ENCODE measurements around the gene PRSS57.
"Not testable (repeated sequence)": the region's sequence is repeated elsewhere in the genome, so short reads cannot be mapped to it uniquely, and the experiment has no call there.

PRSS57 gene

GRCh38 chr19:695352-695949 lies at the start of gene PRSS57:
TSS of gene PRSS57 (minus strand) at chr19:695452. CDS start at chr19:695430, 22 bp downstream.
- no peak for DNase-seq (ENCODE audit: low read depth)

- DNase-seq (ENCODE audit: low read depth), result no peak
These were observed 48.0 kb upstream of the PRSS57 start for GRCh38 chr19:743168-743687.

- no peak for DNase-seq (ENCODE audit: low read depth)
These were observed 47.4 kb upstream of the PRSS57 start for GRCh38 chr19:742540-743075.

- no peak for DNase-seq (ENCODE audit: low read depth)
These were observed 46.4 kb upstream of the PRSS57 start for GRCh38 chr19:741506-742131.

- DNase-seq (ENCODE audit: low read depth), result not testable (repeated sequence)
These were observed 45.7 kb upstream of the PRSS57 start for GRCh38 chr19:740816-741505.

GRCh38 chr19:739998-740715 lies 44.9 kb upstream of the PRSS57 start:
- DNase-seq (ENCODE audit: low read depth), result no peak

- DNase-seq (ENCODE audit: low read depth), result no peak
These were observed 43.4 kb upstream of the PRSS57 start for GRCh38 chr19:738509-739128.

- peak; percentile 54 for DNase-seq (ENCODE audit: low read depth)
These were observed 42.4 kb upstream of the PRSS57 start for GRCh38 chr19:737591-738093.

GRCh38 chr19:736125-736524 lies 40.9 kb upstream of the PRSS57 start:
- no peak for DNase-seq (ENCODE audit: low read depth)

GRCh38 chr19:734716-735115 lies 39.5 kb upstream of the PRSS57 start:
- no peak for DNase-seq (ENCODE audit: low read depth)

GRCh38 chr19:732148-733069 lies 37.2 kb upstream of the PRSS57 start:
- no peak for DNase-seq (ENCODE audit: low read depth)

- DNase-seq (ENCODE audit: low read depth), result no peak
These were observed 35.7 kb upstream of the PRSS57 start for GRCh38 chr19:731000-731399.

GRCh38 chr19:729965-730668 lies 34.9 kb upstream of the PRSS57 start:
- DNase-seq (ENCODE audit: low read depth), result no peak

GRCh38 chr19:729564-729963 lies 34.3 kb upstream of the PRSS57 start:
- DNase-seq (ENCODE audit: low read depth), result not testable (repeated sequence)

GRCh38 chr19:728011-728410 lies 32.8 kb upstream of the PRSS57 start:
- no peak for DNase-seq (ENCODE audit: low read depth)

- DNase-seq (ENCODE audit: low read depth), result no peak
These were observed 32.0 kb upstream of the PRSS57 start for GRCh38 chr19:726993-727956.

- no peak for DNase-seq (ENCODE audit: low read depth)
These were observed 30.3 kb upstream of the PRSS57 start for GRCh38 chr19:725461-726089.

- DNase-seq (ENCODE audit: low read depth), result no peak
These were observed 28.5 kb upstream of the PRSS57 start for GRCh38 chr19:723714-724113.

All from activated T-cell treated with anti-CD3 and anti-CD28 coated beads for 1 hour (primary cell).